NCI-H2171 (cell line): Measurements from ENCODE around the gene SLC7A14.

ENCODE experiments used
- DNase-seq: peaks from one replicate; lab custom pipeline; 2025; lab: John Stamatoyannopoulos, UW

SLC7A14 gene

DNA sequence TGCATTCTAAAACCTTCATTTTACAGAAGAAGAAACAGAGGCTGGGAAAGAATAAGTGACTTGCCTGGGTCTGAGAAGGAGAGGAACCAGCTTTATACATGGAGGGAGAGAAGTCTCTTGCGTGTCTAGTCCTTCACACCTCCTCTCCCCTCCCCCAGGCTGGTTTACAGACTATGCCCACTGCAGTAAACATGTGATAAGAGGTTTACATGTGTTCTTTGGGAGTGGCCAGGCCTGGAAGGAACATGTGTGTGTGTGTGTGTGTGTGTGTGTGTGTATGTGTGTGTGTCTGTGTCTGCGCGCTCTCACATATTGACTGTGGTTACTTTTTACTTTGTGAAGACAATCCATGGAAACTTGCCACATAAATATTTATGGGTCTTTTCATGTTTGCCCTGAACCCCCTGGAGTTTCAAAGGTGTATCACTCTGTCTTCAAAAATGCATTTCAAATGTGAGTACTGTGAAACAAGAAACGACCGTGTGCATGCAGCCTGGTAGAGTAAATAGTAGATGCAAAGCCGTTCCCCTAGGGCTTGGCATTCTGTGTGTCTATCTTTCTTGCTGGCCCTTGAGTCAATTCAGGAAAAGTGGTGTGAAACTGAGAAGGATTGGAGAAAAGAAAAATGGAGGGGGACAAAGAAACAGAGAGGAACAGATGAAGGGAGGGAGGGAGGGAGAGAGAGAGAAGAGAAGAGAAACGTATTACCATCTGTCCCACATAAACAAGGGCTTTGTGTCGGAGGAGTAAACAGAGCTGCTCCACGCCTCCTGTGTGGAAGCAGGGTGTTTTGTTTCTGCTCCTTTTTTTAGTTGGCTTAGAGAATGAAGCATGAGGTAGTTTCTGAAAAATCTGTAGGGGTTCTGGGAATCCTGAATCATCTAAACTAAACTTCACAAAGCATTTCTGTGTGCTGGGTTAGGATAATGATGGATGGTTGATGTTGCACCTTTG lies 115.5 kb downstream of the SLC7A14 start:
- peak; percentile 85 for DNase-seq

DNA sequence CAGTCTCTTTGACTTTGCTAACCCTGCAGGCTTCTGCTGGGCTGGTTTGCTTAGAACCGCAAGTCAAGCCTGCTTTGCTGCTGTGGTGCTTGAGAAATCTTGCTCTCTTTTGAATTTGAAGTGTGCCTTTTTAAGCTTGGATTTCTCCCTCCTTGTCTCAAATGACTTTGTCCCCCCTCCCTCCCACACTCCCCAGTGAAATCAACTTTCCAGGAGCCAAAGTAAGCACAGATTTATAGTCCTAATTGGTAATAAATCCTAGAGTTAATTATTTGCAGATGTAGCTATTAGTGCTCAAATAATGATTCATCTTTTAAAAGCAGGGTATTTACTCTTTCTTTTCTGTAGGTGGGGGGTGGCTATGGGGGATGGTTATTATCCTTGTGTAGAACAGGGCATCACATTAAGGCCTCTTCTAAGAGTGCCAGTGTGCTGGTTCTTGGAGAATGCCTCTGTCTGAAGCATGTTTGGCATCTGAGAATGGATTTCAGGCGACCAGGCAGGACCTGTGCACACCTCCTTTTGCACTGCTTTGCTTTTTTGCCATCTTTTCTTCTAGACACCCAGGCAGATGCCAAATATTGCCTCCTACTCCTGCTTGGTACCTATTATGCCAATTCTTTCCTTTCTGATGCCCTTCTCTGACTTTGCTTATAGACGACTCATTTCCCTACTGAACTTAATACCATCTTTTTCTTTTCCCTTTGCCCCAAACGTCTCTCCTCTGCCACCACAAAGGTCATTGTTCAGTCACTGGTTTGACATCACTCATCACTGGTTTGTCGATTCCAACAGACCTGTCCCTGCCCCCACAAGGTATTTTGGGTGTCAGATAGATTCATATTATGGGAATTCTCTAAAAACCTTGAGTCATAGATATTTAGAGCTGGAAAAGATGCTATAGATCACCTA lies 116.5 kb downstream of the SLC7A14 start:
- no peak for DNase-seq

- peak; percentile 44 for DNase-seq
Measured at GRCh38 chr3:170467571-170468147, 118.2 kb downstream of the SLC7A14 start.

GRCh38 chr3:170467007-170467406 lies 118.9 kb downstream of the SLC7A14 start:
- DNase-seq: peak; percentile 64

GRCh38 chr3:170465955-170466354 lies 119.9 kb downstream of the SLC7A14 start:
- DNase-seq: no peak

- no peak for DNase-seq
Measured at GRCh38 chr3:170463011-170463410, 122.9 kb downstream of the SLC7A14 start.

- no peak for DNase-seq
Measured at GRCh38 chr3:170458285-170458684, 127.6 kb downstream of the SLC7A14 start.

GRCh38 chr3:170454509-170454908 lies 131.4 kb downstream of the SLC7A14 start:
- no peak for DNase-seq

GRCh38 chr3:170450039-170450438 lies 135.8 kb downstream of the SLC7A14 start:
- DNase-seq: no peak

DNA sequence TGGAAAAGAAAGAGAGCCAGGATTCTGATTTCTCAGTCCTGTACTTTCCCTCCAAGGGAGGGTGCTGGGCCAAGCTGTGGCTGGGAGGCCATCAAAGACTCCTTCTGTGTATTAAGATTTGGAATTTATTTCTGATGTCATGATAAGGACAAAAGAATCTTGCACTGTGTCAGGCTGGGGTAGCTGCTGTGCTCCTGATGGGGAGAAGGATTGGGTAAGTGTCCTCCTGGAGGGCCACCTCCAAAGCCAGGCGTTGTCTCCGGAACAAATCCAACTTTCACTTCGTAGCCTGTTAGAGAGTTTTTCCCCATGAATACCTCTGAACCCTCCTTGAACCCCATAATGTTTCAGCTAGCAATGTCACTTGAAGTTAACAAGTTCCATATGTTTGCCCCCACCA lies 137.3 kb downstream of the SLC7A14 start:
- DNase-seq: no peak

GRCh38 chr3:170443457-170443856 lies 142.4 kb downstream of the SLC7A14 start:
- no peak for DNase-seq

GRCh38 chr3:170442947-170443346 lies 142.9 kb downstream of the SLC7A14 start:
- DNase-seq: no peak

DNA sequence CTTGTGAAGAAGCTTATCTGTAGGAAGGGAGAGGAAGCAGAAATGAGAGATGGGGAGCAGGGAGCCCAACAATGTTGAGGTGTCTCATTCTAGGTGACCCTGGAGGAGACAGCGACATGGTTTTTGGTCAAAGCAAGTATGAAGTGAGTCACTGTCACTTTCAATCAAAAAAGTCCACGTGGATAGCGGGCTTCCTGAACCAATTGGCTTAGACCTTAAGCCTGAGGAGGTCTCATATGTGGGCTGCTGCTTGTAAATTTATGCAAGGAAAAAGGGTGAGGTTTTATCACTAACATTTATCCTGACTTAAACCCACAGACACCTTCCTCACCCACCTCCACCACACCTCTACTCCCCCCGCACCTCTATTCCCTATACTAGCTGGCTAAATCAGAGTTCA lies 144.5 kb downstream of the SLC7A14 start:
- no peak for DNase-seq

DNA sequence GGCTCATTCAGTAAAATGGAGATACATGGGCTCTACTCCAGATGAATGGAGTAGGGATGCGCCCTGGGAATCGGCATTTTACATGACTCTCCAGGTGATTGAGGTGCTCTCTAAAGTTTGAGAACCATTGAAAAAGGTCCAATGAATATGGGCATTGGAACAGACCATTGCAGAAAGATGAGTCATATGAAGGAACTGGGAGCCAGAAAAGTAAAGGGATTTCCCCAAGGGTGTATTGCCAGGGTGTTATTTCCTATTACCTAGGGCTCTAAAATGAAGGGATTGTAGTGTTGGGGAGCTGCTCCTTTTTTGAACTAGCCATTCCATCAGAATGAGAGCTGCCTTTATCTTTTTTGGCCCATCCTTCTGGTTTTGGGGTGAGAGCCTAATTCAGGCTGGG lies 145.5 kb downstream of the SLC7A14 start:
- no peak for DNase-seq

- DNase-seq: no peak
Measured at GRCh38 chr3:170438836-170439235, 147.0 kb downstream of the SLC7A14 start.

DNA sequence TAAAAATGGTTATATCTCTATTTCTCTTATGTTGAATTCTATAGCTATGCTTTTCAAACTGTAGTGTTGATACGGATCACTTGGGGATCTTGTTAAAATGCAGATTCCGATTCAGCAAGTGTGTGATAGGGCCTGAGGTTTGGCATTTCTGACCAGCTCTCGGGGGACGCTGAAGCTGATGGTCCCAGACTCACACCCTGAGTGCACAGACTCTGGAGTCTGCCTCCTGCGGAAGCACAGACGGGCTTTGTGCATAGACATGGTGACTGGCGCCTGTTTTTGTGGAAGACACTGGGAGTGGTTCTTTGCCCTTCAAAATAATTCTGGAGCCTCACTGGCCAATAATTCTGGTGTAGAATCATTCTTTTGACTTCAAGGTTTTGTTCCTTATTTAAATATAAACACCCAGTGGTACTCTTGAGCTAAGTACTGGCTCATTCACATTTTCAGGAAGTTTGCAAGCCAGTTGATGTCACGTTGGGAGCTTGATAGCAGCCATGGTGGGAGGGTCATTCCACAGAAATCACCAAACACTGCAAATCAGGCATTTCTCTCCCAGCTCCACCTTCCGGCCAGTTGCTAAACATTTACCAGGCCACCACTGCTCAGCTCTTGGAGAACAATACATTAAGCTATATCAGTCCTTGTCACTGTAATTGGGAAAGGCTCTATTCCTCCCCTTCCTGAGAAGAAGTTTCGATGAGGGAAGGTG lies 148.0 kb downstream of the SLC7A14 start:
- DNase-seq: no peak

DNA sequence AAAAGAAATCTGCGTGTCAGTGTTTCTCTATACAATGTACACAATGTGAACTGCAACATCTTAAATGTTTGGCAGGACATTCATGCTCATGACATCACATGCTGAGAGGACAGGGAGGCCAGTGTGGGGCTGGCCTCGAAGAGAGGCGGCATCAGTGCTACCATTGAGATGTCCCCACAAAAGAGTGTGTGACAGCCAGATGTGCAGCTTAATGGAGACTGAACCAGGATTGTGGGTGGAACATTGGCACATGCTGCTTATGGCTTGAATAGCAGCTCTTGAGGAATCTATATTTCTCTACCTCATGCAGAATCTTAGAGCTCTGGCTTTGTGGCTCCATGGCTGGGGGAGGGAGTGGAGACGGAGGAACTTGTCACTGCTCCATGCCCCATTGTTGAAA lies 148.7 kb downstream of the SLC7A14 start:
- no peak for DNase-seq

DNA sequence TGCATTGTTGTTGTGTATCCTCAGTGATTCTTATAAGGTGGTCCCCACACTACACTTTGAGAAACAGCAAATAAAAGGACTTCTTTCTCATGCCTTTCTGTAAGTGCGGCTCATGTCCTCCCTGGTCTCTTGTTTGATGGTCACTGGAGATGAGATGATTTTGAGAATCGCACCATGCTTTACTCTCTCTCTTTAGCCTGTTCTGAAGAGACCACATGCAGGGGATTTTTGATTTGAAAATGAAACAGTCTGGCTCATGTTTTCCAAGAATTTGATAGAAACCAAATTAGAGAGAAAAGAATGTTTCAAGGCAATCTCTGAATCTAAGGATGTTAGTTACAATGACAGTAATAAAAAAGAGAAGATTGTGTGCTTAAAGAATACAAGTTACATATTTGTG lies 149.2 kb downstream of the SLC7A14 start:
- DNase-seq: no peak

DNA sequence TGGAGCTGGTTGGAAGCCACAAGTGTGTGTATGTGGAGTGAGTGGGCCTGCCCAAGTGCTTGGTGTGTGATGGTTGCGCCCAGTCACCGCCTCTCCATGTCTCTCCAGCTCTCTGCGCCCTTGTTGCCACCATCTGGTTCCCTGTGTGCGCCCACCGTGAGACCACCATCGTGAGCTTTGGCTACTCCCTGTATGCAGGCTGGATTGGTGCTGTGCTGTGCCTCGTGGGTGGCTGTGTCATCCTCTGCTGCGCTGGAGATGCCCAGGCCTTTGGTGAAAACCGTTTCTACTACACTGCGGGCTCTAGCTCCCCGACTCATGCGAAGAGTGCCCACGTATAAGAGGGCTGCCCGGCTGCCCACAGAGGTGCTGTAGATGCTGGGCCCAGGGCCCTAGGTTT lies 153.5 kb downstream of the SLC7A14 start:
- DNase-seq: no peak

DNA sequence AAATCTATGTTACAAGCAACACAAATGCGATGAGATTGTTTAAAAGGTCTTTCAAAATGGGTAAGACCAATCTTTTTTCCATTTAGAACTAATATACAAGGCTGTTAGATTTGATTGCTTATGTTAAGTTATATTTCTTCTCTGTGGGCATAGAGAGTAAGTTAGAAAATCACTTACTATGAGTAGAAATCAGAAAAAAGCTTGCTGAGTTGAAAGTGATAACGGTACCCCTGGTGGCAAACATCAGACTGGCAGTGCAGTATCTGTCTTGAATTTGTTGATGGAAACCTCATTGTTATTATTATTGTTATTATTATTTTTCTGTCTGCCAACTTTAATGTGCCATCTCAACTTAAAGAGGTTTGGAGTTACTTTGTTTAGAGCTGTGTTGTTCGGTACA lies 154.8 kb downstream of the SLC7A14 start:
- no peak for DNase-seq

DNA sequence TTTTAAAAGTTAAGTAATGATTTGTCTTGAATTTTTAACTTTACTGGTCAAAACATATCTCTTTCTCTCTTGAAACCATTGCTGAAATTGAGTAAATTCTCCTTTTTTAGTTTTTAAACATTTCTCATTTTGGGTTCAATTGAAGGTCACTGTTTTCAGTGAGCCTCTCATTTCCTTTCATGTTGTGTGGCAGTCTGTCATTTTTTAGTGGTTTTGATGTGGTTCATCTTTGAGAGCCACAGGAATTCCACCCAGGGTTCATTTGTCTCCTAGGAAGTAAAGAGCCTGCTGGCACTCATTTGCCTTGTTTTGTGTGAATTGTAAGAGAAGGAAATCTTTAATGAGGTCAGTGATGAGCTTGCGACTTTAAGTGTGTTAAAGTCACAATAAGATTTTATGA lies 156.8 kb downstream of the SLC7A14 start:
- DNase-seq: no peak

DNA sequence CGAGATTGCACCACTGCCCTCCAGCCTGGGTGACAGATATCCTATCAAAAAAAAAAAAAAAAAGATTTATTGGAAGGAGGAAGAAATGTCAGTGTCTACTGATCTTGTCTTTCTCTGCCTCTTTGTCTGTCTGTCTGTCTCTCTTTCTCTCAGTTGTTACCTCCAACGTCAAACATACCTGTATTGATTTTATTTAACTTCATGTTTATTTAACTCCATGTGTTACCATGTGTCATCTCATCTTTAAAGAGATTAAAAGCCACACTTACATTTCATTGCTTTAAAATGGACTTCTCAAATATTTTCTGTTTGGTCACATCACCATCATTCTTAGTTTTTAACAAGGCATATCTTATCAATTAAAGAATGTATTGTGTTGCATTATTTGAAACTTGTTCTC lies 157.8 kb downstream of the SLC7A14 start:
- DNase-seq: no peak
